GM10266 (cell line): Measurements from ENCODE around the gene MMD2.

Experiments
- DNase-seq: peaks from one replicate; pipeline ENCODE4 v3.0.0; 2012; ENCODE audit errors: extremely low spot score
- TF ChIP-seq, protein P1 (sequence below): IDR thresholded peaks from 2 replicates; pipeline ENCODE4 v1.5.1; 2012; ENCODE audit warnings: mild to moderate bottlenecking, low read depth; ENCODE audit not compliant: control insufficient read depth, insufficient read depth; ENCODE audit errors: missing control alignments

The MMD2 gene

GRCh38 chr7:4937411-4937810, 21.6 kb downstream of the MMD2 start:
- TF ChIP-seq, protein P1, sequence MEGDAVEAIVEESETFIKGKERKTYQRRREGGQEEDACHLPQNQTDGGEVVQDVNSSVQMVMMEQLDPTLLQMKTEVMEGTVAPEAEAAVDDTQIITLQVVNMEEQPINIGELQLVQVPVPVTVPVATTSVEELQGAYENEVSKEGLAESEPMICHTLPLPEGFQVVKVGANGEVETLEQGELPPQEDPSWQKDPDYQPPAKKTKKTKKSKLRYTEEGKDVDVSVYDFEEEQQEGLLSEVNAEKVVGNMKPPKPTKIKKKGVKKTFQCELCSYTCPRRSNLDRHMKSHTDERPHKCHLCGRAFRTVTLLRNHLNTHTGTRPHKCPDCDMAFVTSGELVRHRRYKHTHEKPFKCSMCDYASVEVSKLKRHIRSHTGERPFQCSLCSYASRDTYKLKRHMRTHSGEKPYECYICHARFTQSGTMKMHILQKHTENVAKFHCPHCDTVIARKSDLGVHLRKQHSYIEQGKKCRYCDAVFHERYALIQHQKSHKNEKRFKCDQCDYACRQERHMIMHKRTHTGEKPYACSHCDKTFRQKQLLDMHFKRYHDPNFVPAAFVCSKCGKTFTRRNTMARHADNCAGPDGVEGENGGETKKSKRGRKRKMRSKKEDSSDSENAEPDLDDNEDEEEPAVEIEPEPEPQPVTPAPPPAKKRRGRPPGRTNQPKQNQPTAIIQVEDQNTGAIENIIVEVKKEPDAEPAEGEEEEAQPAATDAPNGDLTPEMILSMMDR: no peak
- DNase-seq: no peak

GRCh38 chr7:4934419-4935025, 24.5 kb downstream of the MMD2 start:
- TF ChIP-seq, protein P1: no peak
- no peak for DNase-seq

DNA sequence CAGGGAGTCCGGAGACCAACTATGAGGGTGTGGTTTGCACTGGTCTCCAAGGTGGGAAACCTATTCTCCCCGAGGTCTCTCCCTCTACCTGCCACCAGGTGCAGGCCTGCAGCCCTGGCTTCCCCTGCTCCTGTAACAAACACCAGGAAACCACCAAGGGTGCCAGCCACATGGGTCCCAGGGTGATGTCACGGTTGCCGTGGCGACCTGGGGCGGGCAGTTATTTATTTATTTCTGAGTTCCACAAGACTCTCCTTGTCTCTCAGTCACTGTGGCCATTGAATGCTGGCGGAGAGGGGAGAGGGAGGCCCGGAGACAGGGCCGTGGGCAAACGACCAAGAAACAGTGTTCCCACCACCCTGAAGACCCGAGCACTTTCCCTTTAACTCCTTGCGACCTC, 27.0 kb downstream of the MMD2 start:
- no peak for DNase-seq
- TF ChIP-seq, protein P1: no peak

DNA sequence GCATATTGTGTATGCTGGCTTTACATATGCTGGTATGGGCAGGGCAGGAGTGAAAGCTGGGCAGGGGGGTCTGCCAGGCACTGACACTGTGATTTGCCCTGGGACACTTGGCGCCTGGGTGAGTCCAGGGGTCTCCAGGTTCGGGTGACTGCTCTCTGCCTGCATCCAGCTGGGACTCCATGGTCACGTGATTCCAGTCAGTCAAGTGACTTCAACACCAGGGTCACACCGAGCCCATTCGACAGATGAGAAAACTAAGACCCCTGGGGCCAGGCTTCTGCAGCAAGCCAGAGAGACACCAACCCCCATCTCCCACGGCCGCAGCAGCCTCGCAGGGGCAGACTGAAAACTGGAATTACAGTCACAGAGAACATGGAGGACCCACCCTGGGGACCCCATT, 30.0 kb downstream of the MMD2 start:
- TF ChIP-seq, protein P1: no peak
- no peak for DNase-seq

DNA sequence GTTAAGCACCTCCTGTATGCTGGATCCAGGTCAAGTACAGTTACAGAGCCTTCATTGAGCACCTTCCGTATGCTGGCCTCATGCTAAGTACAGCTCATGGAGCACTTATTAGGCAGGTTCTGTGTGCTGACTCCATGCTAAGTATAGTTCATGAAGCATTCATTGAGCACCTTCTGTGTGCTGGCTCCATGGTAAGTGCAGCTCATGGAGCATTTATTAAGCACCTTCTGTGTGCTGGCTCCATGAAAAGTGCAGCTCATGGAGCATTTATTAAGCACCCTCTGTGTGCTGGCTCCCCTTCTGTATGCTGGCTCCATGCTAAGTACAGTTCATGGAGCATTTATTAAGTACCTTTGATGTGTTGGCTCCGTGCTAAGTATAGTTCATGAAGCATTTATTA, 30.5 kb downstream of the MMD2 start:
- TF ChIP-seq, protein P1: no peak
- DNase-seq: no peak

DNA sequence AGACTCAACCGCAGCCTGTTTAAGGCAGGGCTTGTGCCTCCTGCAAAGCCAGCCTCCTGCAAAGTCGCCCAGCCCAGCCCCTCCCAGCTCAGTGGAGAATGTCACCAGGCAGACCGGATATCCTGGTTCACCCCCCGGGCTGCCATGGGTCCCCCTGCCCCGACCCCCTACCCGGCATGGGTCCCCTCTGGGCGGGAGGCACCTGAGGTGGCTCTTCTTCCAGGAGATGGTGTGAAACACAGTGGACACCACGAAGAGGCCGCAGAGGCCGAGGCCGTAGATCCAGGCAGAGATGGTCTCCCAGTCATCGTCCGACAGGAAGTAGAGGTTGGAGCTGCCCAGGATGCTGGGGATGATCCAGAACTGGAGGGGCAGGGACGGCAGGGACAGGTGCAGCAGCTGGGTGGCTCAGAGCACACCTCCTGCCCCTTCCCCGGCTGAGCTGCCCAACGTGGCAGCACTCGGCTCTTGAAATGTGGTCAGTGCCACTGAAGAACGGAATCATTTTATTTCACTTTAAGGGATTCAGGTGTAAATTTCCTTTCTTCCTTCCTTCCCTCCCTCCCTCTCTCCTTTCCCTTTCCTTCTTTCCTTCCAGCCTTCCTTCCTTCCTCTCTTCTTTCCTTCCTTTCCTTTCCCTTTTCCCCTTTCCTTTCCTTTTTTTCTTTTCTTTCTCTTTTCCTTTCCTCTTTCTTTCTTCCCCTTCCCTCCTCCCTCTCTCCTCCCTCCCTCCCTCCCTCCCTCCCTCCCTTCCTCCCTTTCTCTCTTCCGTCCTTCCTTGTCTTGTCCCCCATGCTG, 38.8 kb downstream of the MMD2 start:
- TF ChIP-seq, protein P1: no peak
- no peak for DNase-seq

GRCh38 chr7:4916113-4916512, 42.9 kb downstream of the MMD2 start:
- DNase-seq: no peak
- TF ChIP-seq, protein P1: no peak
